ENCODE results near the gene EHD2.

The EHD2 gene

DNA sequence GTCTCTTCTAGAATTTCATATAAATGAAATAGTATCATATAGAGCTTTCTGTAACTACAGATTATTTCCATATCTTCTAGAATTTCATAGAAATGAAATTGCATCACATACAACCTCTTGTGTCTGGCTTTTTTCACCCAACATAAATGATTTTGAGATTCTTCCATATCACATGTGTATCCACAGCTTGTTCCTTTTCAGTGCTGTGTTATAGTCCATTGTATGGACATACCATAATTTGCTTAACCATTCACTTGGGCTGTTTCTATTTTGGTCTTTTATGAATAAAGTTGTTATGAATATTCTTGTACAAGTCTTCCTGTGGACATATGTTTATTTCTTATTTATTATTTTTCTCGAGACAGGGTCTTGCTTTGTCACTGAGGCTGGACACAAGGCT, 79.4 kb downstream of the EHD2 start:
- no peak overlapping the region for H3K27ac ChIP-seq
- ChIA-PET CTCF (interaction anchor here (0.6 kb wide), 1 partner anchor 64 kb away, joined by 3 read pairs; no protein-coding TSS in a partner anchor), POLR2A (ENCODE audit: low non-redundant PET) (no interaction called here)
- no peak for DNase-seq (ENCODE audit: low spot score)
- TF ChIP-seq, protein P1, sequence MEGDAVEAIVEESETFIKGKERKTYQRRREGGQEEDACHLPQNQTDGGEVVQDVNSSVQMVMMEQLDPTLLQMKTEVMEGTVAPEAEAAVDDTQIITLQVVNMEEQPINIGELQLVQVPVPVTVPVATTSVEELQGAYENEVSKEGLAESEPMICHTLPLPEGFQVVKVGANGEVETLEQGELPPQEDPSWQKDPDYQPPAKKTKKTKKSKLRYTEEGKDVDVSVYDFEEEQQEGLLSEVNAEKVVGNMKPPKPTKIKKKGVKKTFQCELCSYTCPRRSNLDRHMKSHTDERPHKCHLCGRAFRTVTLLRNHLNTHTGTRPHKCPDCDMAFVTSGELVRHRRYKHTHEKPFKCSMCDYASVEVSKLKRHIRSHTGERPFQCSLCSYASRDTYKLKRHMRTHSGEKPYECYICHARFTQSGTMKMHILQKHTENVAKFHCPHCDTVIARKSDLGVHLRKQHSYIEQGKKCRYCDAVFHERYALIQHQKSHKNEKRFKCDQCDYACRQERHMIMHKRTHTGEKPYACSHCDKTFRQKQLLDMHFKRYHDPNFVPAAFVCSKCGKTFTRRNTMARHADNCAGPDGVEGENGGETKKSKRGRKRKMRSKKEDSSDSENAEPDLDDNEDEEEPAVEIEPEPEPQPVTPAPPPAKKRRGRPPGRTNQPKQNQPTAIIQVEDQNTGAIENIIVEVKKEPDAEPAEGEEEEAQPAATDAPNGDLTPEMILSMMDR (conservative IDR thresholded peaks at IDR 0.05; ENCODE audit: low read depth): no peak
